ENCODE data around the gene CPA4. TPM values are rescaled to one million over a fixed set of nuclear protein-coding genes. Genes with fewer than 3 reads are reported as not detected.
"Not testable (repeated sequence)": the region's sequence is repeated elsewhere in the genome, so short reads cannot be mapped to it uniquely, and the experiment has no call there.

Gene CPA4
- polyA plus RNA-seq (2012; ENCODE audit: insufficient read depth, insufficient read length) = not detected

DNA sequence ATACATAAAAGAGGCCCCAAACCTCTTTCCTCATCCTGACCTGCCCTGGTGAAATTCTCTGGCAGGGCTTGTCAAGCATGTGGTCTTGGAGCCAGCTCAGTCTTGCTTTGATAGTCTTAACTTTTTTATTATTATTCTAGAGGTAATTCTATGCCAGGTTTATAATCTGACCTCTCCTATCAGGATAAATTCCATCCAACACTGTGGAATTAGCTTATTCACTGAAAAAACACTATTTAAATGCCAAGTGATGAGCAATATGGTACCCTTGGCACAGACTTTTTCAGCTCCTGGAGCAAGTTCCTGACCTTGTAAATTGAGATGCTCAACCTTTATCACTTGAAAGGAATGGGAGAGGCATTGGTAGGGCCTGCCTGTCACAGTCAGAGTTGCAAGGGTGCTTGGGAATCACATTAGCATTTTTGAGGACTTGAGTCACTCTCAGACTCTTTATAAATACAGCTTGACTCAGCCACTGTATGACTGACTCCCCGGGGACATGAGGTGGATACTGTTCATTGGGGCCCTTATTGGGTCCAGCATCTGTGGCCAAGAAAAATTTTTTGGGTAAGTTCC lies at the start of gene CPA4:
TSS of gene CPA4 (plus strand) at position 480 of the 576 bp plus-strand sequence. CDS start at position 500, 20 bp downstream.
- H3K4me3 ChIP-seq (ENCODE audit: low read length) = no peak within 1 kb of the TSS
- DNase-seq (ENCODE audit: low read depth, low spot score) = no peak

DNA sequence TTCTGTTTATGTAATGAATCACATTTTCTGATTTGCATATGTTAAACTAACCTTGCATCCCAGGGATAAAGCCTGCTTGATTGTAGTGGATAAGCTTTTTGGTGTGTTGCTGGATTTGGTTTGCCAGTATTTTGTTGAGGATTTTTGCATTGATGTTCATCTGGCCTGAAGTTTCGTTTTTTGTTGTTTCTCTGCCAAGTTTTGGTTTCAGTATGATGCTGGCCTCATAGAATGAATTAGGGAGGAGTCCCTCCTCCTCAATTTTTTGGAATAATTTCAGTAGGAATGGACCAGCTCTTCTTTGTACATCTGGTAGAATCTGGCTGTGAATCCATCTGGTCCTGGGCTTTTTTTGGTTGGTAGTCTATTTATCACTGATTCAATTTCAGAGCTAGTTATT lies 49.5 kb upstream of the CPA4 start:
- H3K4me3 ChIP-seq (ENCODE audit: low read length); DNase-seq (ENCODE audit: low read depth, low spot score): not testable (repeated sequence)

DNA sequence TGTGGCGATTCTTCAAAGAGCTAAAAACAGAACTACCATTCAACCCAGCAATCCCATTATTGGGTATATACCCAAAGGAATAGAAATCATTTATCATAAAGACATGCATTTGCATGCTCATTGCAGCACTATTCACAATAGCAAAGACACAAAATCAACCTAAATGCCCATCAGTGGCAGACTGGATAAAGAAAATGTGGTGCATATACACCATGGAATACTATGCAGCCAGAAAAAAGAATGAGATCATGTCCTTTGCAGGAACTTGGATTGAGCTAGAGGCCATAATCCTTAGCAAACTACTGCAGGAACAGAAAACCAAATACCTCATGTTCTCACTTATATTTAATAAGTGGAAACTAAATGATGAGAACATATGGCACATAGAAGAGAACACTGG lies 46.5 kb upstream of the CPA4 start:
- DNase-seq (ENCODE audit: low read depth, low spot score); H3K4me3 ChIP-seq (ENCODE audit: low read length): not testable (repeated sequence)

GRCh38 chr7:130248842-130249241 lies 44.1 kb upstream of the CPA4 start:
- H3K4me3 ChIP-seq (ENCODE audit: low read length); DNase-seq (ENCODE audit: low read depth, low spot score): not testable (repeated sequence)

GRCh38 chr7:130249626-130250025 lies 43.3 kb upstream of the CPA4 start:
- DNase-seq (ENCODE audit: low read depth, low spot score); H3K4me3 ChIP-seq (ENCODE audit: low read length): not testable (repeated sequence)

DNA sequence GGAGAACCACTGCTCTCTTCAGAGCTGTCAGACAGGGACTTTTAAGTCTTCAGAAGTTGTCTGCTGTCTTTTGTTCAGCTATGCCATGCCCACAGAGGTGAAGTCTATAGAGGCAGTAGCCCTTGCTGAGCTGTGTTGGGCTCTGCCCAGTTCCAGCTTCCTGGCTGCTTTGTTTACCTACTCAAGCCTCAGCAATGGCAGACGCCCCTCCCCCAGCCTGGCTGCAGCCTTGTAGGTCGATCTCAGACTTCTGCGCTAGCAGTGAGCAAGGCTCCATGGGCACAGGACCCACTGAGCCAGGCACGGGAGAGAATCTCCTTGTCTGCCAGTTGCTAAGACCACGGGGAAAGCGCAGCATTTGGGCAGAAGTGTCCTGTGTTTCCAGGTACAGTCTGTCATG lies 38.4 kb upstream of the CPA4 start:
- DNase-seq (ENCODE audit: low read depth, low spot score) = no peak
- no peak overlapping the region for H3K4me3 ChIP-seq (ENCODE audit: low read length)

GRCh38 chr7:130256704-130257103 lies 36.3 kb upstream of the CPA4 start:
- no peak for DNase-seq (ENCODE audit: low read depth, low spot score)
- no peak overlapping the region for H3K4me3 ChIP-seq (ENCODE audit: low read length)

DNA sequence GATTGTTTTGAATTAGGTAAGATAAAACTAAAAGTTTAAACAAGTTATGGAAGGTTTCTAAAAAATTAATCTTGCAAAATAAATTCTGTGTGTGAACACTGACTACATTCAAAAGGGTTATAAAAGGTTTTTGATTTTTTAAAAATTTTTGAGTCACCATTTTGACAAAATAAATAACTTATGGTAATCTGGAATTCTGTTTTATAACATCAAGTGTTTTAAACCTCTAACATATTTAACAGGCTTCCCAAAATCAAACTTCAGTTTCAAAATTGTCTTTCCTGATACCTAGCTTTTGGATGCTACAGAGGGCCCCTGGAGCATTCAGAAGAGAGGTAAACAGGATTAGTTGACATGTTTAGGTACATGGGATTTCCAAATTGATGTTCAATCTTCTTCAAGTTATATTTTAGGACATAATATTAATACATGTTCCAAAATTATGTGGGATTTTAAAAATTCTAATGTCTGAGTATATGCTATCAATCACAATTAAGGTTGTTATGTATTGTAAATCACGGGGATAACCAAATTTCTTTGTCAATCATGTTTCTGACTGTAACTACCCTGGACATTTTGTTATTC lies 34.4 kb upstream of the CPA4 start:
- DNase-seq (ENCODE audit: low read depth, low spot score) = no peak

DNA sequence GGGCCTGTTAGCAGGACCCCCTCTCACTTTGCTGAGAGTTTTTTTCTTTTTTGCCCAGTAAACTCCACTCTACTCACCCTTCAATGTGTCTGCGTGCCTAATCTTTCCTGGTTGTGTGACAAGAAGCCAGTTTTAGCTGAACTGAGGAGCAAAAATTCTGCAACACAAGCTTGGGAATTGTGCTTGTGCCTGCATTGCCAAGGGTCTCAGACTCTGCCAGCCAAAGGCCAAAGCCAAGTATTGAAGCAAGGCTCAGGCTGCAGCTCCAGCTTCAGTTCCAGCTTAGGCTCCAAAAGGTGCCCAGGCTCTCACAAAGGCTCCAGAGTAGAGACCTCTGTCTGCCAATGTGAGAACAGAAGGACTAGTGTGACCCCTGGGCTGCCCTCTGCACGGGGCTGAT lies 30.5 kb upstream of the CPA4 start:
- DNase-seq (ENCODE audit: low read depth, low spot score) = no peak
- H3K4me3 ChIP-seq (ENCODE audit: low read length) = no peak overlapping the region

More for the DNA sequence above, 34.4 kb upstream of the CPA4 start:
- no peak overlapping the region for H3K4me3 ChIP-seq (ENCODE audit: low read length)

- DNase-seq (ENCODE audit: low read depth, low spot score) = no peak
- no peak overlapping the region for H3K4me3 ChIP-seq (ENCODE audit: low read length)
Measured at GRCh38 chr7:130263130-130263529, 29.8 kb upstream of the CPA4 start.

GRCh38 chr7:130266258-130266960 lies 26.6 kb upstream of the CPA4 start, which contains the start of gene CPA2:
TSS of gene CPA2 (plus strand) at chr7:130266863. CDS start at chr7:130266882, 19 bp downstream.
- no peak within 1 kb of the TSS for H3K4me3 ChIP-seq (ENCODE audit: low read length)

DNA sequence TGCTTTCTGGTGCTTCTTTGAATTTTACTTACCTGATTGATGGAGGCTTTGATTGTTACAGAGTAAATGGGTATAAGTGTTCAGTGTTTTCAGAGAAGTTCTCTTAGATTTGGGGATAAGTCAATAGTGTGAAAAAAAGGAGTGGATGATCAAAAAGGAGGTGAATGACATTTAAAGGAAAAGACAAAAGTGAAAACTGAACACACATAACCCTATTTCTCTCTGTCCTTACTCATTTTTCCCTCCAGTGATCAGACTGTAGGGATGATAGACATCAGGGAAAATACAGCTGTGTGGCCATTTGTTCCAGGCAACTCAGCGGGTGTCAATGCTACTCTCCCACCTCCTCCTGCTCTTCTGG lies 26.0 kb upstream of the CPA4 start:
- H3K4me3 ChIP-seq (ENCODE audit: low read length) = no peak overlapping the region
- no peak for DNase-seq (ENCODE audit: low read depth, low spot score)

More at GRCh38 chr7:130266258-130266960, 26.6 kb upstream of the CPA4 start, which contains the start of gene CPA2:
- DNase-seq (ENCODE audit: low read depth, low spot score) = no peak

DNA sequence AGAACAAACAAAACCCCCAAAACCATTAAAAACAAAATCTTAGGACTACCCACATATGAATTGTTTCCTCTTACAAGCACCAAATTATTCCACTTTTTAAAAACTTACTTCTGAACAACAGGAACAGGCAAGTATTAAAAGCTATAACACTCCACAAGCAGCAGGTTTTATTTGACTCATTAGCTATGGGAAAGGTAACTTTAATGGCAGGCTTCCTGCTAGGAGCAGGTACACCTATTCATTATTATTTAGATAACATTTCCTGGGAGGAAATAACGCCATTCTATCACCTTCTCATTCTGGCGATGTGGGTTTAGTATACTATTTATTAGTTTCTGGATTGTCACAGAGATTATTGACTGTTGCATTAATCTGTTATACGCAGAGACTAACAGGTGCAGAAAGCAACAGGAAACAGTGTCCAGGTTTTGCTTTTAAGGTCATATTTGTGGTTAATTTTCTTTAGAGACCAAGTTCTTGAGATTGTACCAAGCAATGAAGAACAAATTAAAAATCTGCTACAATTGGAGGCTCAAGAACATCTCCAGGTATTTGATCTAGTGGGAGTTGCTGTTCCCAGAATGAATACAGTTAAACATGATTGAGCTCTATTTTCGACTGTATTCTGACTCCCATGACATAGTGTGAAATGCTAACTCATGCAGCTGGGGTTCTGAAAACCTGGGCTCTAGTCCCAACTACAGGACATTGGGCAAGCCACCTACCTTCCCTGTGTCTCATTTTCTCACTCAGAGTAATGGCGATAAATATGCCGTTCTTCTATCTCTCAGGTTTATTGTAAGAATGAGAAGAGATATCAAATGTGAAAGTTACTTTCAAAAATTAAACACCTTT lies 24.3 kb upstream of the CPA4 start:
- H3K4me3 ChIP-seq (ENCODE audit: low read length) = no peak overlapping the region
- no peak for DNase-seq (ENCODE audit: low read depth, low spot score)

GRCh38 chr7:130269318-130269694 lies 23.7 kb upstream of the CPA4 start:
- no peak overlapping the region for H3K4me3 ChIP-seq (ENCODE audit: low read length)

GRCh38 chr7:130270947-130271800 lies 21.8 kb upstream of the CPA4 start:
- DNase-seq (ENCODE audit: low read depth, low spot score) = no peak

More at GRCh38 chr7:130269318-130269694, 23.7 kb upstream of the CPA4 start:
- no peak for DNase-seq (ENCODE audit: low read depth, low spot score)

DNA sequence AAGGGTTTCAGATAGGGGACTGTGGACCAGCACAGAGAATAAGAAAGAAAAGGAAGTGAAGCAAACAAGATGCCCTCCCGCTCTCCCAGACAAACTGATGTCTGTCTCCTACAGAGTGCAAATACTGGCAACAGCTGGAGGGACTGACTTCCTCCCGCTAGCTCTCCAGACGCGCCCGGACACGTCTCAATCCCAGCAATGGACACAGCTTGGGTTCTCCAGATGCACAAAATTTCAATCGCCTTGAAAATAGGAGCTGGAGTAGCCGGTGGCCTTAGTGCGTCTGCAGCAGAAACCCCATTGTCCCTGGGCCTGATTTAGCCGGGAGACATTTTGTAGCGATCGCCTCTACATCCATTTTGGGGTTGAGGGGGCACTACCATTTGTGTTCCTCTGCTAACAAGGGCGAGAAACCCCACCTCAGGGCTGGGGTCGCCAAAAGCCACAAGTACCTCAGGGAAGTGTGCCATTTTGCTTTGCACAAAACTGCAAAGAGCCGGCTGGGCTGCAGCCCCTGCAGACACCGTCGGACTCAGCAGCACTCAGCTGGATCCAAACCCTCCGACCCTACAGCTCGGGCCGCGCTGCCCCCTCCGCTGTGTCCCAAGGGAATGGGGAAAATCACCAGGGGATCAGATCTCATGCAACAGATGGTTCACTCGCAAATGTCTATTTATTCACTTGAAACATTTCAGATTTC lies 20.4 kb upstream of the CPA4 start:
- no peak for DNase-seq (ENCODE audit: low read depth, low spot score)
- no peak overlapping the region for H3K4me3 ChIP-seq (ENCODE audit: low read length)

More at GRCh38 chr7:130270947-130271800, 21.8 kb upstream of the CPA4 start:
- H3K4me3 ChIP-seq (ENCODE audit: low read length) = no peak overlapping the region

GRCh38 chr7:130273081-130273932 lies 19.7 kb upstream of the CPA4 start:
- H3K4me3 ChIP-seq (ENCODE audit: low read length) = no peak overlapping the region
- DNase-seq (ENCODE audit: low read depth, low spot score) = no peak
